Skeletal muscle tissue (tissue), 4 donors: ENCODE measurements around the gene FOXC2. TPM values are rescaled to one million over a fixed set of nuclear protein-coding genes. Genes with fewer than 3 reads are reported as not detected.

Experiments
- H3K27ac ChIP-seq: one replicate; pipeline ENCODE4 v1.7.0; 2013; ENCODE audit warnings: mild to moderate bottlenecking, low read depth, low read length, inconsistent platforms
- H3K27me3 ChIP-seq, 3 donors: one replicate each; pipeline ENCODE4 v1.7.0; 2013; ENCODE audit warnings: low read length in 3 of 3; ENCODE audit not compliant: control insufficient read depth in 3 of 3, insufficient read depth in 3 of 3
- H3K36me3 ChIP-seq, 3 donors: one replicate each; pipeline ENCODE4 v1.7.0; 2013; ENCODE audit warnings: low read length in 3 of 3; ENCODE audit not compliant: control insufficient read depth in 3 of 3, insufficient read depth in 3 of 3
- H3K4me1 ChIP-seq, 3 donors: one replicate each; pipeline ENCODE4 v1.7.0; 2013; ENCODE audit warnings: low read length in 3 of 3, mild to moderate bottlenecking in 3 of 3; ENCODE audit not compliant: control insufficient read depth in 3 of 3, insufficient read depth in 3 of 3
- H3K4me3 ChIP-seq, 3 donors: one replicate each; pipeline ENCODE4 v1.7.0; 2013; ENCODE audit warnings: low read length in 3 of 3
- H3K9ac ChIP-seq, 3 donors: one replicate each; pipeline ENCODE4 v1.7.0; 2013; ENCODE audit warnings: low read length in 3 of 3, mild to moderate bottlenecking in 3 of 3, moderate library complexity in 2 of 3, low read depth in 1 of 3
- H3K9me3 ChIP-seq, 3 donors: one replicate each; pipeline ENCODE4 v1.7.0; 2013; ENCODE audit warnings: low read length in 3 of 3; ENCODE audit not compliant: control insufficient read depth in 3 of 3
- total RNA-seq: library from RNA; depleted of rRNA; stranded (reverse); fragments of >200 nt; gene quantifications from one replicate; pipeline ENCODE4 v1.2.3, GENCODE V29; 2014
- donor health status: Osteomylitis.

Gene FOXC2
- total RNA-seq, 1 donor from 2014 or later = under 0.01 TPM

- no peak overlapping the region for H3K4me3 ChIP-seq
- no peaks in the 10 kb centered on the region for H3K9me3 ChIP-seq
- H3K4me1 ChIP-seq = peaks cover 0 to 4% (median 0%) of the 10 kb centered on the region in 3 donors
- H3K27ac ChIP-seq = no peak overlapping the region
- H3K36me3 ChIP-seq = peaks cover 16 to 22% (median 19%) of the 10 kb centered on the region in 3 donors
- no peaks in the 10 kb centered on the region for H3K27me3 ChIP-seq
- H3K9ac ChIP-seq = no peak overlapping the region
These were observed 34.2 kb upstream of the FOXC2 start for GRCh38 chr16:86532526-86532815.

GRCh38 chr16:86533076-86533475, 33.6 kb upstream of the FOXC2 start:
- no peak overlapping the region for H3K27ac ChIP-seq
- no peaks in the 10 kb centered on the region for H3K9me3 ChIP-seq
- no peaks in the 10 kb centered on the region for H3K27me3 ChIP-seq
- H3K4me1 ChIP-seq = peaks cover 0 to 4% (median 0%) of the 10 kb centered on the region in 3 donors
- no peak overlapping the region for H3K4me3 ChIP-seq
- no peak overlapping the region for H3K9ac ChIP-seq
- peaks cover 22 to 28% (median 24%) of the 10 kb centered on the region in 3 donors for H3K36me3 ChIP-seq

GRCh38 chr16:86533767-86534351, 32.8 kb upstream of the FOXC2 start:
- Histone ChIP-seq H3K9ac (no peak overlapping the region), H3K27me3 (no peaks in the 10 kb centered on the region), H3K36me3 (peaks cover 30 to 36% (median 31%) of the 10 kb centered on the region in 3 donors)

GRCh38 chr16:86534779-86535615, 31.6 kb upstream of the FOXC2 start:
- H3K27ac ChIP-seq = no peak overlapping the region
- H3K27me3 ChIP-seq = no peaks in the 10 kb centered on the region
- H3K4me1 ChIP-seq = no peaks in the 10 kb centered on the region
- H3K36me3 ChIP-seq = peaks cover 37 to 45% (median 41%) of the 10 kb centered on the region in 3 donors
- no peak overlapping the region for H3K9ac ChIP-seq
- H3K9me3 ChIP-seq = no peaks in the 10 kb centered on the region
- no peak overlapping the region for H3K4me3 ChIP-seq

More at GRCh38 chr16:86533767-86534351, 32.8 kb upstream of the FOXC2 start:
- no peak overlapping the region for H3K4me3 ChIP-seq
- H3K27ac ChIP-seq = no peak overlapping the region
- no peaks in the 10 kb centered on the region for H3K4me1 ChIP-seq
- no peaks in the 10 kb centered on the region for H3K9me3 ChIP-seq

GRCh38 chr16:86536621-86537020, 30.0 kb upstream of the FOXC2 start:
- Histone ChIP-seq H3K36me3 (peaks cover 51 to 58% (median 56%) of the 10 kb centered on the region in 3 donors), H3K9ac (no peak overlapping the region), H3K27ac (no peak overlapping the region), H3K4me3 (no peak overlapping the region), H3K27me3 (no peaks in the 10 kb centered on the region), H3K9me3 (no peaks in the 10 kb centered on the region), H3K4me1 (no peaks in the 10 kb centered on the region)

GRCh38 chr16:86537486-86537885, 29.1 kb upstream of the FOXC2 start:
- H3K4me3 ChIP-seq = no peak overlapping the region
- H3K27ac ChIP-seq = no peak overlapping the region
- no peaks in the 10 kb centered on the region for H3K27me3 ChIP-seq
- H3K9ac ChIP-seq = no peak overlapping the region
- peaks cover 56 to 63% (median 61%) of the 10 kb centered on the region in 3 donors for H3K36me3 ChIP-seq
- H3K4me1 ChIP-seq = no peaks in the 10 kb centered on the region
- H3K9me3 ChIP-seq = no peaks in the 10 kb centered on the region

GRCh38 chr16:86538196-86538780, 28.3 kb upstream of the FOXC2 start:
- no peak overlapping the region for H3K27ac ChIP-seq
- peaks cover 53 to 67% (median 63%) of the 10 kb centered on the region in 3 donors for H3K36me3 ChIP-seq
- no peaks in the 10 kb centered on the region for H3K9me3 ChIP-seq
- H3K27me3 ChIP-seq = no peaks in the 10 kb centered on the region
- no peak overlapping the region for H3K4me3 ChIP-seq
- H3K4me1 ChIP-seq = no peaks in the 10 kb centered on the region
- H3K9ac ChIP-seq = no peak overlapping the region

GRCh38 chr16:86540894-86541293, 25.7 kb upstream of the FOXC2 start:
- no peaks in the 10 kb centered on the region for H3K9me3 ChIP-seq
- no peak overlapping the region for H3K9ac ChIP-seq
- peaks cover 63 to 86% (median 72%) of the 10 kb centered on the region in 3 donors for H3K36me3 ChIP-seq
- no peak overlapping the region for H3K27ac ChIP-seq
- no peaks in the 10 kb centered on the region for H3K4me1 ChIP-seq
- H3K4me3 ChIP-seq = no peak overlapping the region
- no peaks in the 10 kb centered on the region for H3K27me3 ChIP-seq

- no peak overlapping the region for H3K27ac ChIP-seq
- no peaks in the 10 kb centered on the region for H3K9me3 ChIP-seq
- H3K4me3 ChIP-seq = no peak overlapping the region
- no peaks in the 10 kb centered on the region for H3K27me3 ChIP-seq
- no peak overlapping the region for H3K9ac ChIP-seq
- no peaks in the 10 kb centered on the region for H3K4me1 ChIP-seq
- H3K36me3 ChIP-seq = peaks cover 60 to 87% (median 70%) of the 10 kb centered on the region in 3 donors
These were observed 25.1 kb upstream of the FOXC2 start for GRCh38 chr16:86541560-86541959.
